Mucosa of descending colon (tissue), 3 donors: ENCODE measurements around the gene CFAP251. TPM values are rescaled to one million over a fixed set of nuclear protein-coding genes. Genes with fewer than 3 reads are reported as not detected.

Source experiments
- ATAC-seq: fragments of 200-7000 bp; cut with Tn5 transposase; one replicate; pipeline ENCODE4 v1.9.1; 2020; ENCODE audit warnings: mild to moderate bottlenecking, moderate library complexity
- DNase-seq, 3 donors: peaks; one replicate each; pipeline ENCODE4 v3.0.0-alpha.2; 2020
- H3K36me3 ChIP-seq: fragments of 200-600 bp; one replicate; pipeline ENCODE4 v1.8.0; 2021; ENCODE audit warnings: low read depth, mild to moderate bottlenecking
- H3K4me1 ChIP-seq: fragments of 200-600 bp; one replicate; pipeline ENCODE4 v1.8.0; 2021; ENCODE audit warnings: low read depth, mild to moderate bottlenecking
- H3K4me3 ChIP-seq: fragments of 200-600 bp; one replicate; pipeline ENCODE4 v1.8.0; 2021; ENCODE audit warnings: mild to moderate bottlenecking
- H3K9me3 ChIP-seq: fragments of 200-600 bp; one replicate; pipeline ENCODE4 v1.8.0; 2021; ENCODE audit warnings: mild to moderate bottlenecking
- intact Hi-C, 2 donors: fragments of 100-400 bp; cut with DNase I in 1 of 2; cut with micrococcal nuclease in 1 of 2; formaldehyde crosslinking; loops; one replicate each; pipeline versions ENCODE4 v1.11.0 to v1.11.1; 2022; cut with DNase I, micrococcal nuclease
- total RNA-seq, 3 donors: library from RNA; stranded (reverse); fragmentation: NEBNext Ultra II Directional in 2 of 3; extraction: Animal tissue kit (Norgen Biotek cat#: 25700) in 2 of 3; gene quantifications; one replicate each; pipeline versions ENCODE4 v1.2.1 to v1.2.4, GENCODE V29; 2021 to 2023
- TF ChIP-seq, protein P1 (sequence below): fragments of 200-600 bp; IDR thresholded peaks from one replicate; pipeline ENCODE4 v1.8.0; 2022; ENCODE audit warnings: antibody characterized with exemption, mild to moderate bottlenecking
- donor health status: DM: no; HTN: no; CAD: no; lungs with moderate emphysema.
- donor health status: DM: no; HTN: no; CAD: no.
- donor health status: DM: no; HTN: yes; CAD: no.

The CFAP251 gene
- total RNA-seq, 3 donors from 2014 or later: 0.14 to 0.92 (median 0.55) TPM

DNA sequence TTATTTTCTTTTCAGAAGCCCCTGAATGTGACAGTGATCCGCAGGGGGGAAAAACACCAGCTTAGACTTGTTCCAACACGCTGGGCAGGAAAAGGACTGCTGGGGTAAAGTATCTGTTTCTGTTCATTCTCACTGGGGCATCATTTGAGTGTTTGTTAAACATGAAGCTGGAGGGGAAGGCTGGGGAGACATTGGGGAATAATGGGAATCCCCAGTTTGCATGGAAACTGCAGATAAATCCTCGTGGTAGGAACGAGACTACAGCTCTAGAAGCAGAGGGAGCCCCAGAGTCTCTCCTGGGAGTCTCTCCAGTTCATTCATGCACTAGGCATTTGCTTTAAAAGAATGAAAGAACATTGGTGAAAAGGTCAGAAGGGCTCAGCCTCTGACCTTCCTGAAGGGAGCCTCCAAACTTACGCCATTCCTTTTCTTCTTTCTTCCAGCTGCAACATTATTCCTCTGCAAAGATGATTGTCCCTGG is 2.5 kb upstream of the CFAP251 start:
- H3K36me3 ChIP-seq: no peaks in the 10 kb centered on the region
- H3K4me3 ChIP-seq: no peak overlapping the region
- TF ChIP-seq, protein P1, sequence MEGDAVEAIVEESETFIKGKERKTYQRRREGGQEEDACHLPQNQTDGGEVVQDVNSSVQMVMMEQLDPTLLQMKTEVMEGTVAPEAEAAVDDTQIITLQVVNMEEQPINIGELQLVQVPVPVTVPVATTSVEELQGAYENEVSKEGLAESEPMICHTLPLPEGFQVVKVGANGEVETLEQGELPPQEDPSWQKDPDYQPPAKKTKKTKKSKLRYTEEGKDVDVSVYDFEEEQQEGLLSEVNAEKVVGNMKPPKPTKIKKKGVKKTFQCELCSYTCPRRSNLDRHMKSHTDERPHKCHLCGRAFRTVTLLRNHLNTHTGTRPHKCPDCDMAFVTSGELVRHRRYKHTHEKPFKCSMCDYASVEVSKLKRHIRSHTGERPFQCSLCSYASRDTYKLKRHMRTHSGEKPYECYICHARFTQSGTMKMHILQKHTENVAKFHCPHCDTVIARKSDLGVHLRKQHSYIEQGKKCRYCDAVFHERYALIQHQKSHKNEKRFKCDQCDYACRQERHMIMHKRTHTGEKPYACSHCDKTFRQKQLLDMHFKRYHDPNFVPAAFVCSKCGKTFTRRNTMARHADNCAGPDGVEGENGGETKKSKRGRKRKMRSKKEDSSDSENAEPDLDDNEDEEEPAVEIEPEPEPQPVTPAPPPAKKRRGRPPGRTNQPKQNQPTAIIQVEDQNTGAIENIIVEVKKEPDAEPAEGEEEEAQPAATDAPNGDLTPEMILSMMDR: no peak
- intact Hi-C loops: no loop called here
- no peaks in the 10 kb centered on the region for H3K9me3 ChIP-seq
- no peak for DNase-seq
- peaks cover 10% of the 10 kb centered on the region for H3K4me1 ChIP-seq
- no peak for ATAC-seq

DNA sequence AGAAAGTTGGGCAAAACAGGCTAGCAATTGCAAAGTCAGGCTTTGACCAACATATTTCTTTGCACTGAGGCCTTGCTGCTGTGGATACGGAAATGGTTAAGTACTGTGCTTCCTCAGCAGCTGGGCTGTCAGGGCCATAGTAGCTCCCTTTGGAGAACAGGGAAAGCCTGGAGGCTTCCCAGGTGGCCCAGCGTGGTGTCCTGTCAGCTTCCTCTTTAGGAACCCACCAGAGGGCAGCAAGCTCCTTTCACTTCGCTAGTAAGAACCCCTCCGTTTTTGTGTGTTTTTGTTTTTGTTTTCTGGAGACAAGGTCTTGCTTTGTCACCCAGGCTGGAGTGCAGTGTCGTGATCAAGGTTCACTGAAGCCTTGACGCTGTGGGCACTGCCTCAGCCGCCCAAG is 1.7 kb upstream of the CFAP251 start:
- Histone ChIP-seq H3K4me1 (peaks cover 10% of the 10 kb centered on the region), H3K4me3 (no peak overlapping the region), H3K9me3 (no peaks in the 10 kb centered on the region), H3K36me3 (no peaks in the 10 kb centered on the region)
- DNase-seq (no peak), ATAC-seq (no peak)
- intact Hi-C loops: no loop called here
- TF ChIP-seq, protein P1: no peak

DNA sequence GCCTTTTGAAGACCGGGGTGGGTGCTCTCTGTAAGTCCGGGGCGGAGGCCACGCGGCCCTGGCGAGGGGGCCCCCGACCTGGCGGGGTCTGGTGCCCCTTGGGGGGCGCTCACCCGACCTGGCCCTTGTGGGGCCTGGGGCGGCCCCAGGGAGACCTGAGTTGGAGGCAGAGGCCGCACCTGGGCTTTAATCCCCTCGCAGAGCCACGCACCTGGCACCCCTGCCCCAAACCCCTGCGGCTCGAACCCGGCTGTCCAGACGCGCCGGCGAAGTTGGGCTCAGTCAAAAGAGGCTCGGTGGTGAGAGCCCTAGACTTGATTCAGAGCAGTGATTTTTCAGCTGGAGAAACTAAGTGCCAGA is 267 bp downstream of the CFAP251 start:
- Histone ChIP-seq H3K4me3 (no peak overlapping the region), H3K36me3 (no peaks in the 10 kb centered on the region), H3K9me3 (no peaks in the 10 kb centered on the region), H3K4me1 (peaks cover 10% of the 10 kb centered on the region)
- TF ChIP-seq, protein P1: no peak
- intact Hi-C loops: no loop called here
- ATAC-seq (peak; percentile 5), DNase-seq (peak in 1 of 3 donors; percentile 5)

DNA sequence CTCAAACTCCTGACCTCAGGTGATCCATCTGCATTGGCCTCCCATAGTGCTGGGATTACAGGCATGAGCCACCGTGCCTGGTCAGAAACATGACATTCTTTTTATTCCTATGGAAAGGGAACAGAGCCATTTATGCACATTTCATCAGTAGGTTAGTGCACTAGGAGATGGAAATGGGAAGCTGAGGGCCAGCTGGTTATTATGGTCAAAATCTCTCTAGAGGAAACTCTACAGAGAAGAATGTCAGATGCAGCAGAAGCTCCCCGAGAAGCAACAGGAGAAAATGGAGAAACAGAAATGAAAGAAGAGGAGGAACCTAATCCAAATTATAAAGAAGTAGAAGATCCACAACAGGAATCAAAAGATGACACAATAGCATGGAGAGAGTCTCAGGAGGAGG is 2.7 kb downstream of the CFAP251 start:
- no peak overlapping the region for H3K4me3 ChIP-seq
- H3K4me1 ChIP-seq: peaks cover 10% of the 10 kb centered on the region
- no peaks in the 10 kb centered on the region for H3K36me3 ChIP-seq
- H3K9me3 ChIP-seq: no peaks in the 10 kb centered on the region
- TF ChIP-seq, protein P1: no peak
- intact Hi-C loops: no loop called here
- no peak for DNase-seq
- ATAC-seq: no peak

DNA sequence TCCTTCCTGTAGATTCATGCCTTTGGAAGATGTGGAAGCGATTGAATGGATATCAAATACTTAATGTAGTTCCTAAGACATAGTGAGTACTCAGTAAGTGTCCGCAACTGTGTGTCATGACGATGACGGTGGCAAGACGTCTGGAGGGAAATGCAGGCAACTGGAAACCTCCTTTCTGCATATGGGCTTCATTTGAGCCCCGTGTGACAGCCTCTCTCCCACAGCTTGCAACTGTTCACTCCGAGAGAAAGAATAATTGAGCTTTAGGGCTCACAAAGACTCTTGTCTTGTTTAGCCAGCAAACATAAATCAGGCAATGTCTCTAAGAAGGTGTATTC is 6.9 kb downstream of the CFAP251 start:
- intact Hi-C loops: no loop called here
- no peak overlapping the region for H3K4me3 ChIP-seq
- ATAC-seq: no peak

More for the DNA sequence above, 6.9 kb downstream of the CFAP251 start:
- H3K36me3 ChIP-seq: no peaks in the 10 kb centered on the region
- H3K4me1 ChIP-seq: no peaks in the 10 kb centered on the region
- no peaks in the 10 kb centered on the region for H3K9me3 ChIP-seq
- TF ChIP-seq, protein P1: no peak
- no peak for DNase-seq
